ENCODE results near the gene AMIGO2.

DNA sequence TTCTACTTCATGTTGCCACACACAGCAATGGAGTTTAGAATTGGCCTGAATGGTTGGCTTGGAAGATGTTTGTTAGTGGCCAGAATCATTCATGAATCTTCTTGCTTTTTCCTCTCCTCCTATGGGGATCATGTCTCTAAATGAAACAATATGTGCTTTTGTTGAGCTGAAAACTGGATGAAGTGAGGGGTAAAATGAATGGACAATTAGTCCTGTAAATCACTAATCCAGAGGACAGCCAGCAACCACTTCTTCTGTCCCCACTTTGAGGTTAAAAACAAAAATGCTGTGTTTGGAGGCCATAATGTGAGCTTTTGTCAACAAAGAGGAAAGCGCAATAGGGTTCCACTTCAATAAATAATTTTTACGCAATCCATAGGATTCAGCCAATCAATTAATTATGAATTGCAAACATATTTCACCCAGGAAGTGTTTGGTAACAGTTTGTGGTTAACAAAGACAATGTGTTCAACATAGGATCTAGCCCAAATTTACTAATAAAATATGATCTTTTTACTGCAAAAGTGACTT, 30.3 kb upstream of the AMIGO2 start:
- no peak for TF ChIP-seq EP300 (IDR thresholded peaks at IDR 0.05)
- TF ChIP-seq, protein P1, sequence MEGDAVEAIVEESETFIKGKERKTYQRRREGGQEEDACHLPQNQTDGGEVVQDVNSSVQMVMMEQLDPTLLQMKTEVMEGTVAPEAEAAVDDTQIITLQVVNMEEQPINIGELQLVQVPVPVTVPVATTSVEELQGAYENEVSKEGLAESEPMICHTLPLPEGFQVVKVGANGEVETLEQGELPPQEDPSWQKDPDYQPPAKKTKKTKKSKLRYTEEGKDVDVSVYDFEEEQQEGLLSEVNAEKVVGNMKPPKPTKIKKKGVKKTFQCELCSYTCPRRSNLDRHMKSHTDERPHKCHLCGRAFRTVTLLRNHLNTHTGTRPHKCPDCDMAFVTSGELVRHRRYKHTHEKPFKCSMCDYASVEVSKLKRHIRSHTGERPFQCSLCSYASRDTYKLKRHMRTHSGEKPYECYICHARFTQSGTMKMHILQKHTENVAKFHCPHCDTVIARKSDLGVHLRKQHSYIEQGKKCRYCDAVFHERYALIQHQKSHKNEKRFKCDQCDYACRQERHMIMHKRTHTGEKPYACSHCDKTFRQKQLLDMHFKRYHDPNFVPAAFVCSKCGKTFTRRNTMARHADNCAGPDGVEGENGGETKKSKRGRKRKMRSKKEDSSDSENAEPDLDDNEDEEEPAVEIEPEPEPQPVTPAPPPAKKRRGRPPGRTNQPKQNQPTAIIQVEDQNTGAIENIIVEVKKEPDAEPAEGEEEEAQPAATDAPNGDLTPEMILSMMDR (IDR thresholded peaks at IDR 0.05) = no peak

Measured in ovary (tissue), 3 donors.